Keratinocyte (primary cell): Measurements from ENCODE around the gene CLPTM1L.
"Not testable (repeated sequence)": the region's sequence is repeated elsewhere in the genome, so short reads cannot be mapped to it uniquely, and the experiment has no call there.

Experiments used
- CTCF ChIP-seq, 3 experiments: IDR thresholded peaks in 1 of 3; conservative IDR thresholded peaks in 1 of 3; optimal IDR thresholded peaks in 1 of 3; 2 replicates in 2 of 3; 3 replicates in 1 of 3; pipeline versions ENCODE3 to v1.5.1; 2011; ENCODE audit warnings: low read length in 3 of 3, mild to moderate bottlenecking in 3 of 3, moderate library complexity in 2 of 3, control low read depth in 1 of 3, inconsistent platforms in 1 of 3; ENCODE audit not compliant: insufficient read depth in 2 of 3; ENCODE audit errors: extremely low read depth in 1 of 3
- EZH2 ChIP-seq: IDR thresholded peaks from one replicate; pipeline ENCODE4 v1.6.1; 2012; ENCODE audit warnings: inconsistent platforms, mild to moderate bottlenecking, low read length, moderate library complexity

- not testable (repeated sequence) for TF ChIP-seq EZH2; CTCF (optimal IDR thresholded peaks at IDR 0.05 in 1 of 3, IDR thresholded peaks at IDR 0.05 in 1 of 3, conservative IDR thresholded peaks at IDR 0.05 in 1 of 3; ENCODE audit: extremely low read depth in 1 of 3, insufficient read depth in 2 of 3, low read length in 3 of 3)
Measured at GRCh38 chr5:1342711-1343110, 2.2 kb downstream of the CLPTM1L start.
